Stomach (tissue), 9 donors: Measurements from ENCODE around the gene NPAS3. TPM values are rescaled to one million over a fixed set of nuclear protein-coding genes. Genes with fewer than 3 reads are reported as not detected.

Experiments used
- DNase-seq, 2 donors: peaks; one replicate each; pipeline versions ENCODE4 v3.0.0 to v3.0.0-alpha.2; 2013 to 2019
- H3K27ac ChIP-seq, 5 donors: fragments of 200-600 bp in 4 of 5; sonication (generic) in 4 of 5; one replicate each; pipeline ENCODE4 v1.5.1; 2013 to 2019; ENCODE audit warnings: mild to moderate bottlenecking in 1 of 5, moderate library complexity in 1 of 5
- H3K27me3 ChIP-seq, 3 donors: fragments of 200-600 bp; sonication (generic); one replicate each; pipeline ENCODE4 v1.5.1; 2017 to 2019; ENCODE audit warnings: mixed run types in 1 of 3
- H3K36me3 ChIP-seq, 4 donors: fragments of 200-600 bp; sonication (generic); 1 replicate in 3 of 4; 2 replicates in 1 of 4; pipeline ENCODE4 v1.5.1; 2016 to 2019
- H3K4me1 ChIP-seq, 4 donors: fragments of 200-600 bp; sonication (generic); one replicate each; pipeline ENCODE4 v1.5.1; 2016 to 2019
- H3K4me3 ChIP-seq, 4 donors: fragments of 200-600 bp; sonication (generic) in 3 of 4; one replicate each; pipeline ENCODE4 v1.5.1; 2016 to 2019; ENCODE audit warnings: mild to moderate bottlenecking in 1 of 4
- H3K9me3 ChIP-seq, 4 donors: fragments of 200-600 bp; sonication (generic); one replicate each; pipeline ENCODE4 v1.5.1; 2016 to 2019
- EP300 ChIP-seq: sonication (generic); formaldehyde crosslinking; IDR thresholded peaks from one replicate; pipeline ENCODE4 v1.6.1; 2017; ENCODE audit warnings: antibody characterized with exemption
- POLR2A ChIP-seq, 4 donors: fragments of 450-650 bp; IDR thresholded peaks; one replicate each; pipeline ENCODE4 v1.6.1; 2016; ENCODE audit warnings: antibody characterized with exemption in 4 of 4, control low read depth in 2 of 4, mild to moderate bottlenecking in 1 of 4, moderate library complexity in 1 of 4
- POLR2AphosphoS5 ChIP-seq, 3 donors: sonication (generic); formaldehyde crosslinking; IDR thresholded peaks; one replicate each; pipeline ENCODE4 v1.6.1; 2016; ENCODE audit warnings: antibody characterized with exemption in 3 of 3
- WGBS, 5 donors: extraction: QIAGEN DNeasy Blood & Tissue Kit in 3 of 5; methylation state at CpG; one replicate each; pipeline versions ENCODE4 v1.1.5 to v1.1.7; 2013 to 2018; 5-methylcytosine and 5-hydroxymethylcytosine counted together
- intact Hi-C: fragments of 100-400 bp; cut with DNase I; formaldehyde crosslinking; loops from one replicate; pipeline ENCODE4 v1.15.1; 2023; ENCODE audit warnings: low total_unique reads
- polyA plus RNA-seq, 3 donors: library from polyadenylated mRNA; stranded (reverse); fragments of 200-250 nt; gene quantifications; one replicate each; pipeline ENCODE4 v1.2.3, GENCODE V29; 2013
- total RNA-seq, 5 donors: library from RNA; depleted of rRNA; stranded (reverse); fragments of >200 nt; gene quantifications; one replicate each; pipeline versions ENCODE4 v1.1.0 to v1.2.3, GENCODE V29; 2014 to 2016
- TF ChIP-seq, protein P1 (sequence below), 7 experiments: fragments of 450-650 bp in 4 of 7; fragments of 200-600 bp in 3 of 7; sonication (generic) in 3 of 7; IDR thresholded peaks; one replicate each; pipeline ENCODE4 v1.5.1; 2016 to 2019; ENCODE audit warnings: antibody characterized with exemption in 7 of 7, control low read depth in 2 of 7, mild to moderate bottlenecking in 1 of 7
- donor health status: healthy with polysubstance abuse.
- donor health status: Bipolar disorder and iron deficiency.
- donor health status: healthy.

The NPAS3 gene
- total and polyA plus RNA-seq, 8 donors = under 0.01 to 7.9 (median 0.76) TPM; not detected in 1

DNA sequence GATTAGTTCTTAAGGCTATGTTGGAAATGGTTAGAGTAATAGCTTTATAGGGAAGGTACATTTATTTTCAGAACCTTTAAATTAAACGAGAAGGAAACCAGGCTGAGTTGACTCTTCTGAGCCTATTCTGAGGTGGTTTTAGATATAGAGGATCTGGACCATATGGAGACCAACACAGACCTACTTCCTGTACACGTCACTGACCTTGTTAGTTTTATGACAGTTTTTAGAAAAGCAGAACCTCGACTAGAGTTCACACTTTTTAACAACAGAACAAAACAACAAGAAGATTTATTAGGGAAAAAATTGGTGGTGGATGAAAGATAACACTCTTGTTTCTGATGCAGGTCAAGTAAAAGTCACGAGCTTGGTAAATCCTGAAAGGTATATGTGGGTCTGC is 107.1 kb downstream of the NPAS3 start:
- H3K4me3 ChIP-seq = no peak overlapping the region
- no peak overlapping the region for H3K27ac ChIP-seq
- intact Hi-C loops = no loop called here
- H3K36me3 ChIP-seq = no peaks in the 10 kb centered on the region
- no peaks in the 10 kb centered on the region for H3K4me1 ChIP-seq
- TF ChIP-seq POLR2A (IDR thresholded peaks at IDR 0.05) (no peak), EP300 (no peak), POLR2AphosphoS5 (IDR thresholded peaks at IDR 0.05) (no peak)
- TF ChIP-seq, protein P1, sequence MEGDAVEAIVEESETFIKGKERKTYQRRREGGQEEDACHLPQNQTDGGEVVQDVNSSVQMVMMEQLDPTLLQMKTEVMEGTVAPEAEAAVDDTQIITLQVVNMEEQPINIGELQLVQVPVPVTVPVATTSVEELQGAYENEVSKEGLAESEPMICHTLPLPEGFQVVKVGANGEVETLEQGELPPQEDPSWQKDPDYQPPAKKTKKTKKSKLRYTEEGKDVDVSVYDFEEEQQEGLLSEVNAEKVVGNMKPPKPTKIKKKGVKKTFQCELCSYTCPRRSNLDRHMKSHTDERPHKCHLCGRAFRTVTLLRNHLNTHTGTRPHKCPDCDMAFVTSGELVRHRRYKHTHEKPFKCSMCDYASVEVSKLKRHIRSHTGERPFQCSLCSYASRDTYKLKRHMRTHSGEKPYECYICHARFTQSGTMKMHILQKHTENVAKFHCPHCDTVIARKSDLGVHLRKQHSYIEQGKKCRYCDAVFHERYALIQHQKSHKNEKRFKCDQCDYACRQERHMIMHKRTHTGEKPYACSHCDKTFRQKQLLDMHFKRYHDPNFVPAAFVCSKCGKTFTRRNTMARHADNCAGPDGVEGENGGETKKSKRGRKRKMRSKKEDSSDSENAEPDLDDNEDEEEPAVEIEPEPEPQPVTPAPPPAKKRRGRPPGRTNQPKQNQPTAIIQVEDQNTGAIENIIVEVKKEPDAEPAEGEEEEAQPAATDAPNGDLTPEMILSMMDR (IDR thresholded peaks at IDR 0.05) = no peak
- peaks cover 0 to 17% (median 6%) of the 10 kb centered on the region in 4 donors for H3K9me3 ChIP-seq
- H3K27me3 ChIP-seq = no peaks in the 10 kb centered on the region
- WGBS, 5 donors = 43 to 68% (median 62%) methylated on average over 4 of the region's 4 CpGs
- DNase-seq = no peak

- TF ChIP-seq POLR2A (IDR thresholded peaks at IDR 0.05) (no peak), POLR2AphosphoS5 (IDR thresholded peaks at IDR 0.05) (no peak), EP300 (no peak)
- TF ChIP-seq, protein P1 (IDR thresholded peaks at IDR 0.05) = no peak
- Histone ChIP-seq H3K27ac (no peak overlapping the region), H3K36me3 (no peaks in the 10 kb centered on the region), H3K4me1 (no peaks in the 10 kb centered on the region), H3K4me3 (no peak overlapping the region), H3K27me3 (no peaks in the 10 kb centered on the region), H3K9me3 (no peaks in the 10 kb centered on the region)
- WGBS, 5 donors = 29 to 57% (median 48%) methylated on average over 2 of the region's 2 CpGs
- intact Hi-C loops = no loop called here
- DNase-seq = peak in 1 of 2 donors; percentile 38
Measured at GRCh38 chr14:33052943-33053342, 114.3 kb downstream of the NPAS3 start.

DNA sequence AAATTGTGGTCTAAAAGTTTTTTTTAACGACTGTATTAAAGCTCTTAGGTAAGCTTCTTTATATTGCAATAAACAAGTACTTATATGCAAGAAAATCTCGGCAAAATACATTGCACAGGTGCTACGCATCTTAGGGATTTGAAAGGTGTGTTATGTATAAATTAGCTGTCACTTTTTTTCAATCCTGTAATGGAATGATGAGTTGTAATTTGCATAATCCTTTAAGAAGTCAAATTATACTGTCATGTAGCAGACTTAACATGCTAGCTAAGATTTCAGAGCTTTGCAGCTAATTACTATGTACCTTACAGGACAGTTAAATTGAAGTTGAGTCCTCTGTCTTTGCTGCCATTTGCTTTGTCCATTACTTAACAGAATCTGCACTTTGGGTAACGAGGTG is 117.5 kb downstream of the NPAS3 start:
- H3K27me3 ChIP-seq = no peaks in the 10 kb centered on the region
- no peaks in the 10 kb centered on the region for H3K9me3 ChIP-seq
- H3K27ac ChIP-seq = no peak overlapping the region
- H3K36me3 ChIP-seq = no peaks in the 10 kb centered on the region
- TF ChIP-seq EP300 = no peak
- TF ChIP-seq, protein P1 (IDR thresholded peaks at IDR 0.05) = no peak
- no peak for TF ChIP-seq POLR2AphosphoS5 (IDR thresholded peaks at IDR 0.05)
- no peak for TF ChIP-seq POLR2A (IDR thresholded peaks at IDR 0.05)
- intact Hi-C loops = no loop called here
- WGBS, 5 donors = 68 to 80% (median 79%) methylated on average over 4 of the region's 4 CpGs
- H3K4me1 ChIP-seq = no peaks in the 10 kb centered on the region
- H3K4me3 ChIP-seq = no peak overlapping the region
- no peak for DNase-seq

DNA sequence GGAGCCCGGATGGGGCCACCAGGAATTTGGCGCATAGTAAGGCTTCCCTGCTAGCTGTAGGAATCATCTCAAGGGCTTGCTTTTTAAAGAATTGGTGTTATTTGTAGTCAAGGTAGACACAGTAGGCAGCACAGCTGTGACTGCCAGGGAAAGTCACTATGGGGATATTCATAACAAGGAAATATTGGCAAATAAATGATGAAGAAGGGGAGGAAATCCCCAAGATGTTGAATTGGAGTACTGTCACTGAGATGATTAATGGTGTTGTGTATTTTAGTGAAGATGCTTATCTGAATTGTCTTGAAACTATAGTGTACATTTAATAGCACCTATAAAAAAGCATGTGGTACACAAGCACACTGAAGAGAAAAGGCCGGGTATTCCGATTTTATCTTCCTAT is 118.9 kb downstream of the NPAS3 start:
- Histone ChIP-seq H3K36me3 (no peaks in the 10 kb centered on the region), H3K9me3 (no peaks in the 10 kb centered on the region), H3K4me3 (no peak overlapping the region), H3K4me1 (no peaks in the 10 kb centered on the region), H3K27me3 (no peaks in the 10 kb centered on the region), H3K27ac (no peak overlapping the region)
- DNase-seq = no peak
- intact Hi-C loops = no loop called here
- 86 to 90% (median 87%) methylated on average over 4 of the region's 4 CpGs for WGBS, 5 donors
- TF ChIP-seq EP300 (no peak), POLR2A (IDR thresholded peaks at IDR 0.05) (no peak), POLR2AphosphoS5 (IDR thresholded peaks at IDR 0.05) (no peak)
- TF ChIP-seq, protein P1 (IDR thresholded peaks at IDR 0.05) = no peak
